Caco-2 (cell line): ENCODE measurements around the gene ANKRD28. TPM values are rescaled to one million over a fixed set of nuclear protein-coding genes. Genes with fewer than 3 reads are reported as not detected.

ENCODE experiments used
- Bru-seq: library from RNA; stranded (reverse); fragments of 400-500 nt; gene quantifications from one replicate; lab custom pipeline; 2021; lab: Mats Ljungman, UMichigan
- BruChase-seq, 2 experiments: library from RNA; stranded (reverse); fragments of 400-500 nt; gene quantifications; one replicate each; lab custom pipeline; 2021; lab: Mats Ljungman, UMichigan
- BruUV-seq: library from RNA; stranded (reverse); fragments of 400-500 nt; replicated peaks from 2 replicates; lab custom pipeline; 2021; lab: Mats Ljungman, UMichigan
- CTCF ChIA-PET: fragments of 300-600 bp; sonication (Branson Sonifier 250); formaldehyde crosslinking; loops from one replicate; lab custom pipeline; 2022; ENCODE audit warnings: antibody characterized with exemption; lab: Charles Lee
- POLR2A ChIA-PET: fragments of 300-600 bp; sonication (Branson Sonifier 250); formaldehyde crosslinking; loops from one replicate; lab custom pipeline; 2022; ENCODE audit warnings: antibody characterized with exemption; lab: Charles Lee
- DNase-seq, 2 experiments: peaks; one replicate each; pipeline versions ENCODE4 v3.0.0 to v3.0.0-alpha.2; 2020 to 2022
- H3K27me3 ChIP-seq: replicated peaks from 2 replicates; pipeline ENCODE4 v1.6.0; 2011; ENCODE audit warnings: low read length; ENCODE audit not compliant: control insufficient read depth, insufficient read depth
- H3K36me3 ChIP-seq: 2 replicates; pipeline ENCODE4 v1.5.1; 2011; ENCODE audit warnings: low read length; ENCODE audit not compliant: control insufficient read depth, insufficient read depth
- H3K4me1 ChIP-seq: fragments of 250-450 bp; sonication (Bioruptor Pico); 2 replicates; pipeline ENCODE4 v1.5.1; 2020; ENCODE audit warnings: mild to moderate bottlenecking
- H3K4me3 ChIP-seq: 2 replicates; pipeline ENCODE4 v1.5.1; 2011; ENCODE audit warnings: low read depth, mild to moderate bottlenecking, control low read depth, low read length
- H3K9me3 ChIP-seq: fragments of 250-450 bp; sonication (Bioruptor Pico); 2 replicates; pipeline ENCODE4 v1.5.1; 2020; ENCODE audit warnings: mild to moderate bottlenecking, moderate library complexity
- H3K27ac Mint-ChIP-seq: one replicate; pipeline ENCODE4 v1.8.0; 2022; ENCODE audit warnings: mixed read lengths; ENCODE audit not compliant: unreplicated experiment
- H3K27me3 Mint-ChIP-seq: one replicate; pipeline ENCODE4 v1.8.0; 2022; ENCODE audit warnings: mixed read lengths; ENCODE audit not compliant: insufficient read depth, unreplicated experiment
- H3K36me3 Mint-ChIP-seq: one replicate; pipeline ENCODE4 v1.8.0; 2022; ENCODE audit warnings: mild to moderate bottlenecking, mixed read lengths; ENCODE audit not compliant: insufficient read depth, unreplicated experiment
- H3K4me1 Mint-ChIP-seq: one replicate; pipeline ENCODE4 v1.8.0; 2022; ENCODE audit warnings: low read depth, mixed read lengths; ENCODE audit not compliant: unreplicated experiment
- H3K4me3 Mint-ChIP-seq: one replicate; pipeline ENCODE4 v1.8.0; 2022; ENCODE audit warnings: mild to moderate bottlenecking, moderate library complexity, mixed read lengths; ENCODE audit not compliant: unreplicated experiment
- H3K9me3 Mint-ChIP-seq: one replicate; pipeline ENCODE4 v1.8.0; 2022; ENCODE audit warnings: mixed read lengths; ENCODE audit not compliant: unreplicated experiment
- intact Hi-C: fragments of 100-400 bp; cut with micrococcal nuclease; formaldehyde crosslinking; loops from one replicate; pipeline ENCODE4 v1.10.0; 2022; ENCODE audit not compliant: unreplicated experiment
- long read RNA-seq: library from polyadenylated mRNA; stranded (forward); transcript quantifications from one replicate; pipeline ENCODE4 v2.0.0, GENCODE V29; 2022
- total RNA-seq: library from RNA; stranded (reverse); gene quantifications from 2 replicates; pipeline ENCODE4 v1.2.3, GENCODE V29; 2022
- TF ChIP-seq, protein P1 (sequence below), 2 experiments: fragments of 200-600 bp in 1 of 2; IDR thresholded peaks; 1 replicate in 1 of 2; 2 replicates in 1 of 2; pipeline versions ENCODE4 v1.5.1 to v1.8.0; 2011 to 2022; ENCODE audit warnings: antibody characterized with exemption in 1 of 2, control low read depth in 1 of 2, inconsistent platforms in 1 of 2, low read depth in 1 of 2, low read length in 1 of 2, mild to moderate bottlenecking in 1 of 2, moderate library complexity in 1 of 2; ENCODE audit not compliant: insufficient read depth in 1 of 2, severe bottlenecking in 1 of 2, unreplicated experiment in 1 of 2

Gene ANKRD28
- total RNA-seq (30.7 and 37.2 TPM in 2 replicates), Bru-seq, nascent RNA (percentile 84 among the genes with signal in this experiment), BruChase-seq, experiment 1, labeled RNA remaining after a 2-hour chase (percentile 72 among the genes with signal in this experiment), BruChase-seq, experiment 2, labeled RNA remaining after a 6-hour chase (percentile 68 among the genes with signal in this experiment)
- long read RNA-seq, full-length matches to known transcripts: 15 of 34 reads
- long read RNA-seq, partial matches to known transcripts: 4 of 34 reads
- long read RNA-seq, other reads (novel, unspliced or antisense): 15 of 34 reads

DNA sequence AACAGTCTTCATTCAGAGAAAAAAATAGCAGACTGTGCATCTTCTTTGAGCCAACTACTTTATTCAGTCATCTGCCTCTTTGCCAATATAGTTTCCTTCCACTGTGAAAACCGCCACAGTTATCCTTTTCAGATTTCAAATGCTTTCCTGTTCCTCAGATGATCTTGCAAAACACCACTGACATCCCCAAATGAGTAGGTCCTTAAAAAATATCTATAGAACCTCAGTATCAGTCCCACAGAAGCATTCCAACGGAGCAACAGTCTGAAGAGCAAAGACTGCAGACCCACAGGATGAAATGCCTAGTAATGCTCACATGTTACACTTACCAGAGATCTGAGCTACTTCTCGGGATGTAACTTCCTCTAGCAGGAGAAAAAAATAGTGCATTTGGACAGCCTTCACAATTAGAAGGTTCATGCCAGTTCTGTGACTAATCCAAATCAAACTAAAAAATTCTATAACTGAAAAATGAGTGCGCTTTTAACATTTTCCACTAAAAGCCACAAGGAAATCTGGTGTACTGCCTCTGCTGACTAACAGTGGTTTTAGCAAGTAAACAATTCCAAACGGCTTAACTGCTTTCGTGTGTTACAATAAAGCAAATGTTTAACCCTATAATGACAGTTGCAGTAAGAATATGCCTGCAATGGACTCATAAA, at the start of gene ANKRD28:
Gene ANKRD28, minus strand, starts transcription at position 338 of the 662 bp plus-strand sequence. CDS start 1,458 bp downstream, outside the sequence.
- Histone ChIP-seq H3K9me3 (no peaks in the 10 kb centered on the region), H3K4me3 (no peak within 1 kb of the TSS), H3K27me3 (no peaks in the 10 kb centered on the region), H3K4me1 (peaks cover 9% of the 10 kb centered on the region), H3K36me3 (no peaks in the 10 kb centered on the region)
- H3K9me3 Mint-ChIP-seq: no peaks in the 10 kb centered on the region
- peak within 1 kb of the TSS; percentile 48 for H3K4me3 Mint-ChIP-seq
- H3K27me3 Mint-ChIP-seq: no peaks in the 10 kb centered on the region
- TF ChIP-seq, protein P1, sequence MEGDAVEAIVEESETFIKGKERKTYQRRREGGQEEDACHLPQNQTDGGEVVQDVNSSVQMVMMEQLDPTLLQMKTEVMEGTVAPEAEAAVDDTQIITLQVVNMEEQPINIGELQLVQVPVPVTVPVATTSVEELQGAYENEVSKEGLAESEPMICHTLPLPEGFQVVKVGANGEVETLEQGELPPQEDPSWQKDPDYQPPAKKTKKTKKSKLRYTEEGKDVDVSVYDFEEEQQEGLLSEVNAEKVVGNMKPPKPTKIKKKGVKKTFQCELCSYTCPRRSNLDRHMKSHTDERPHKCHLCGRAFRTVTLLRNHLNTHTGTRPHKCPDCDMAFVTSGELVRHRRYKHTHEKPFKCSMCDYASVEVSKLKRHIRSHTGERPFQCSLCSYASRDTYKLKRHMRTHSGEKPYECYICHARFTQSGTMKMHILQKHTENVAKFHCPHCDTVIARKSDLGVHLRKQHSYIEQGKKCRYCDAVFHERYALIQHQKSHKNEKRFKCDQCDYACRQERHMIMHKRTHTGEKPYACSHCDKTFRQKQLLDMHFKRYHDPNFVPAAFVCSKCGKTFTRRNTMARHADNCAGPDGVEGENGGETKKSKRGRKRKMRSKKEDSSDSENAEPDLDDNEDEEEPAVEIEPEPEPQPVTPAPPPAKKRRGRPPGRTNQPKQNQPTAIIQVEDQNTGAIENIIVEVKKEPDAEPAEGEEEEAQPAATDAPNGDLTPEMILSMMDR (IDR thresholded peaks at IDR 0.05; ENCODE audit: insufficient read depth in 1 of 2, low read depth in 1 of 2, low read length in 1 of 2, severe bottlenecking in 1 of 2, unreplicated experiment in 1 of 2): no peak
- H3K36me3 Mint-ChIP-seq: no peaks in the 10 kb centered on the region
- peak in 1 of 2 experiments; percentile 4 for DNase-seq
- ChIA-PET CTCF (interaction anchor here (0.6 kb wide), 1 partner anchor 47 kb away, joined by 6 read pairs; no protein-coding TSS in a partner anchor), POLR2A (interaction anchor here (1.1 kb wide), 1 partner anchor 10 kb away, joined by 3 read pairs; no protein-coding TSS in a partner anchor)
- H3K4me1 Mint-ChIP-seq: peaks cover 16% of the 10 kb centered on the region
- no TSS peak for BruUV-seq
- intact Hi-C loops: no loop called here
- H3K27ac Mint-ChIP-seq: peak within 1 kb of the TSS; percentile 65

DNA sequence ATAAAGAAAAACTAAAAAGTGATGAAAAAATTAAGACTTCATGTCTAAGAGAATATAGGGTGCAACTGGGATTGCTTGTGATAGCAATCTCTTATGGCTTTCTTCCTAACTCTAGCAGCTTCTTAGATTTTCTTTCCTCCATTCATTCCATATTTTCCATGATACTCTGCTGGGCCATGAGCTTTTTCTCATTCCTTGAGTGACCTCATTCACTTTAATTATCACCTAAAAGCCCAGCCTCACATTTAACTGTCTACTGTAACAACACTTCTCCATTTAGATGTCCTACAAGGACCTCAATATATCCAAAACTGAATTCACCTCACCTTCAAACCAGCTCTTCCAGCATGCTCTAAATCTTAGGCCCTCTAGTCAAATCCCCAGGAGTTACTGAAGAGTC, 49.5 kb upstream of the ANKRD28 start:
- no TSS peak for BruUV-seq
- Mint-ChIP-seq H3K9me3 (peaks cover 10% of the 10 kb centered on the region), H3K36me3 (peaks cover 6% of the 10 kb centered on the region), H3K27me3 (no peaks in the 10 kb centered on the region), H3K4me3 (no peak overlapping the region), H3K4me1 (no peaks in the 10 kb centered on the region), H3K27ac (no peak overlapping the region)
- DNase-seq: no peak
- TF ChIP-seq, protein P1 (IDR thresholded peaks at IDR 0.05; ENCODE audit: insufficient read depth in 1 of 2, low read depth in 1 of 2, low read length in 1 of 2, severe bottlenecking in 1 of 2, unreplicated experiment in 1 of 2): no peak
- no peaks in the 10 kb centered on the region for H3K4me1 ChIP-seq
- CTCF ChIA-PET: no interaction called here
- no peak overlapping the region for H3K4me3 ChIP-seq
- intact Hi-C loops: no loop called here
- no peaks in the 10 kb centered on the region for H3K27me3 ChIP-seq
- 0 out of 2 replicates have a peak, but pooled peaks cover 4% of the 10 kb centered on the region for H3K9me3 ChIP-seq
- no peaks in the 10 kb centered on the region for H3K36me3 ChIP-seq
- POLR2A ChIA-PET: no interaction called here

GRCh38 chr3:15846606-15847005, 48.8 kb upstream of the ANKRD28 start:
- CTCF ChIA-PET: no interaction called here
- intact Hi-C loops: no loop called here

More at GRCh38 chr3:15846606-15847005, 48.8 kb upstream of the ANKRD28 start:
- H3K27me3 Mint-ChIP-seq: no peaks in the 10 kb centered on the region
- H3K27me3 ChIP-seq: no peaks in the 10 kb centered on the region
- no peak for DNase-seq
- no peaks in the 10 kb centered on the region for H3K4me1 ChIP-seq
- no TSS peak for BruUV-seq
- no peaks in the 10 kb centered on the region for H3K4me1 Mint-ChIP-seq
- 0 out of 2 replicates have a peak, but pooled peaks cover 4% of the 10 kb centered on the region for H3K9me3 ChIP-seq
- TF ChIP-seq, protein P1 (IDR thresholded peaks at IDR 0.05; ENCODE audit: insufficient read depth in 1 of 2, low read depth in 1 of 2, low read length in 1 of 2, severe bottlenecking in 1 of 2, unreplicated experiment in 1 of 2): no peak
- no peaks in the 10 kb centered on the region for H3K36me3 ChIP-seq
- peaks cover 6% of the 10 kb centered on the region for H3K36me3 Mint-ChIP-seq
- no peak overlapping the region for H3K4me3 Mint-ChIP-seq
- no peak overlapping the region for H3K4me3 ChIP-seq
- H3K9me3 Mint-ChIP-seq: peaks cover 10% of the 10 kb centered on the region
- no peak overlapping the region for H3K27ac Mint-ChIP-seq
- POLR2A ChIA-PET: no interaction called here
